HCT116 (cell line): ENCODE results near the gene NFIL3. TPM values are rescaled to one million over a fixed set of nuclear protein-coding genes. Genes with fewer than 3 reads are reported as not detected.
A peak's percentile ranks its signal among the peaks of the same experiment; 100 is the strongest.

Experiments used
- ATAC-seq: fragments of 200-7000 bp; cut with Tn5 transposase; 2 replicates; pipeline ENCODE4 v1.9.1; 2020; ENCODE audit warnings: mild to moderate bottlenecking, moderate library complexity
- BruUV-seq: library from RNA; stranded (reverse); fragments of 400-500 nt; replicated peaks from 2 replicates; lab custom pipeline; 2021; lab: Mats Ljungman, UMichigan
- CTCF ChIA-PET: fragments of 300-600 bp; sonication (Branson Sonifier 250); formaldehyde crosslinking; loops from one replicate; lab custom pipeline; 2021; ENCODE audit warnings: antibody characterized with exemption; lab: Charles Lee
- POLR2A ChIA-PET: fragments of 300-600, 350-600 bp; sonication (Branson Sonifier 250); formaldehyde crosslinking; loops from one replicate; lab custom pipeline; 2021; ENCODE audit warnings: antibody characterized with exemption; lab: Charles Lee
- RAD21 ChIA-PET, 2 experiments: fragments of 300-600 bp; sonication (Branson Sonifier 250); formaldehyde crosslinking; loops; one replicate each; lab custom pipeline; 2023; ENCODE audit warnings: low total read pairs in 2 of 2; ENCODE audit not compliant: uncharacterized antibody in 2 of 2, unreplicated experiment in 2 of 2, low non-redundant PET in 1 of 2; lab: Charles Lee
- DNase-seq: peaks from one replicate; pipeline ENCODE4 v3.0.0-alpha.2; 2010; ENCODE audit warnings: low read depth, low spot score
- H2AFZ ChIP-seq: fragments of 200-600 bp; shearing (Covaris generic), sonication (generic); 2 replicates; pipeline ENCODE4 v1.6.1; 2017; ENCODE audit warnings: low read depth, mixed run types, mixed read lengths, antibody characterized with exemption, low read length; ENCODE audit not compliant: poor library complexity, severe bottlenecking
- H3K27ac ChIP-seq: 2 replicates; pipeline ENCODE4 v1.5.1; 2012; ENCODE audit warnings: low read depth, low read length
- H3K27me3 ChIP-seq: fragments of 200-600 bp; sonication (generic); 2 replicates; pipeline ENCODE4 v1.6.1; 2016; ENCODE audit warnings: mixed run types, low read length, mixed read lengths; ENCODE audit not compliant: insufficient read depth
- H3K36me3 ChIP-seq, 2 experiments: fragments of 200-500 bp in 1 of 2; fragments of 200-600 bp in 1 of 2; sonication (Bioruptor generic) in 1 of 2; sonication (generic) in 1 of 2; 2 replicates each; pipeline versions ENCODE4 v1.5.1 to v1.6.1; 2014 to 2016; ENCODE audit warnings: low read length in 2 of 2, inconsistent platforms in 1 of 2, mixed read lengths in 1 of 2, mixed run types in 1 of 2; ENCODE audit not compliant: insufficient read depth in 2 of 2, control insufficient read depth in 1 of 2
- H3K4me1 ChIP-seq, 2 experiments: fragments of 200-600 bp in 1 of 2; sonication (generic) in 1 of 2; 2 replicates each; pipeline versions ENCODE4 v1.5.1 to v1.6.1; 2012 to 2017; ENCODE audit warnings: low read length in 2 of 2, inconsistent platforms in 1 of 2, mild to moderate bottlenecking in 1 of 2, mixed read lengths in 1 of 2, mixed run types in 1 of 2, moderate library complexity in 1 of 2; ENCODE audit not compliant: insufficient read depth in 2 of 2, control insufficient read depth in 1 of 2
- H3K4me2 ChIP-seq: fragments of 200-600 bp; sonication (generic); 2 replicates; pipeline ENCODE4 v1.6.1; 2017; ENCODE audit warnings: mixed run types, low read length, mixed read lengths
- H3K4me3 ChIP-seq, 2 experiments: fragments of 200-600 bp in 1 of 2; sonication (generic) in 1 of 2; replicated peaks in 1 of 2; 2 replicates each; pipeline ENCODE4 v1.5.1; 2011 to 2016; ENCODE audit warnings: low read length in 2 of 2, control low read depth in 1 of 2, low read depth in 1 of 2, mild to moderate bottlenecking in 1 of 2, mixed read lengths in 1 of 2, mixed run types in 1 of 2
- H3K79me2 ChIP-seq: fragments of 200-600 bp; sonication (generic); 2 replicates; pipeline ENCODE4 v1.6.1; 2017; ENCODE audit warnings: mild to moderate bottlenecking, mixed run types, low read length, moderate library complexity, mixed read lengths; ENCODE audit not compliant: insufficient read depth
- H3K9ac ChIP-seq: fragments of 200-600 bp; sonication (generic); 2 replicates; pipeline ENCODE4 v1.6.1; 2016; ENCODE audit warnings: low read length, mixed read lengths
- H3K9me2 ChIP-seq: fragments of 200-600 bp; sonication (generic), shearing (Covaris generic); 2 replicates; pipeline ENCODE4 v1.6.1; 2017; ENCODE audit warnings: mixed run types, mild to moderate bottlenecking, moderate library complexity; ENCODE audit not compliant: insufficient read depth
- H3K9me3 ChIP-seq, 2 experiments: fragments of 200-500 bp in 1 of 2; fragments of 200-600 bp in 1 of 2; sonication (Bioruptor generic) in 1 of 2; sonication (generic) in 1 of 2; 2 replicates each; pipeline ENCODE4 v1.6.1; 2014 to 2017; ENCODE audit warnings: low read length in 2 of 2, mixed read lengths in 2 of 2, inconsistent platforms in 1 of 2, low read depth in 1 of 2, mild to moderate bottlenecking in 1 of 2, mixed run types in 1 of 2, moderate library complexity in 1 of 2; ENCODE audit not compliant: control insufficient read depth in 1 of 2, insufficient read depth in 1 of 2
- H4K20me1 ChIP-seq: fragments of 200-600 bp; sonication (generic), shearing (Covaris generic); 2 replicates; pipeline ENCODE4 v1.6.1; 2017; ENCODE audit warnings: mixed run types, mild to moderate bottlenecking, moderate library complexity; ENCODE audit not compliant: insufficient read depth
- CBX3 ChIP-seq: IDR thresholded peaks from 2 replicates; pipeline ENCODE4 v1.6.1; 2012; ENCODE audit warnings: low read depth
- CTCF ChIP-seq, 3 experiments: fragments of 200-600 bp in 1 of 3; sonication (generic) in 1 of 3; IDR thresholded peaks in 2 of 3; conservative IDR thresholded peaks in 1 of 3; 2 replicates each; pipeline ENCODE4 v1.5.1; 2012 to 2017; ENCODE audit warnings: low read depth in 2 of 3, low read length in 2 of 3, antibody characterized with exemption in 1 of 3, borderline replicate concordance in 1 of 3, control low read depth in 1 of 3, mild to moderate bottlenecking in 1 of 3, mixed read lengths in 1 of 3, mixed run types in 1 of 3, moderate library complexity in 1 of 3; ENCODE audit not compliant: insufficient read depth in 1 of 3
- ELF1 ChIP-seq: IDR thresholded peaks from 2 replicates; pipeline ENCODE4 v1.6.1; 2012; ENCODE audit warnings: low read depth, borderline replicate concordance
- EZH2 ChIP-seq: fragments of 200-600 bp; sonication (generic); IDR thresholded peaks from 2 replicates; pipeline ENCODE4 v1.6.1; 2017; ENCODE audit warnings: antibody characterized with exemption, mixed run types
- EZH2phosphoT487 ChIP-seq: fragments of 200-600 bp; IDR thresholded peaks from 2 replicates; pipeline ENCODE4 v1.6.1; 2018; ENCODE audit warnings: antibody characterized with exemption, borderline replicate concordance
- JUND ChIP-seq: IDR thresholded peaks from 2 replicates; pipeline ENCODE4 v1.6.1; 2012
- MAX ChIP-seq: IDR thresholded peaks from 2 replicates; pipeline ENCODE4 v1.6.1; 2012
- POLR2A ChIP-seq: IDR thresholded peaks from 2 replicates; pipeline ENCODE4 v1.7.0; 2011; ENCODE audit warnings: borderline replicate concordance; ENCODE audit not compliant: insufficient read depth, insufficient read length; ENCODE audit errors: extremely low read depth
- POLR2AphosphoS5 ChIP-seq: IDR thresholded peaks from 2 replicates; pipeline ENCODE4 v1.6.1; 2011; ENCODE audit warnings: mild to moderate bottlenecking, low read depth, low read length, moderate library complexity
- REST ChIP-seq: IDR thresholded peaks from 2 replicates; pipeline ENCODE4 v1.6.1; 2012; ENCODE audit warnings: low read depth
- SIN3A ChIP-seq: IDR thresholded peaks from 2 replicates; pipeline ENCODE4 v1.6.1; 2012; ENCODE audit warnings: low read depth
- SRF ChIP-seq: IDR thresholded peaks from 2 replicates; pipeline ENCODE4 v1.6.1; 2012; ENCODE audit warnings: low read depth
- TCF7L2 ChIP-seq: IDR thresholded peaks from 2 replicates; pipeline ENCODE4 v1.7.0; 2011; ENCODE audit warnings: borderline replicate concordance, inconsistent platforms; ENCODE audit not compliant: insufficient read depth, insufficient read length; ENCODE audit errors: extremely low read depth
- intact Hi-C: fragments of 100-400 bp; cut with micrococcal nuclease; formaldehyde crosslinking; loops from 2 replicates; pipeline ENCODE4 v1.10.0; 2022
- total RNA-seq: library from RNA; stranded (reverse); gene quantifications from one replicate; pipeline ENCODE4 v1.2.1, GENCODE V29; 2021; ENCODE audit not compliant: unreplicated experiment

Gene NFIL3
- total RNA-seq, 1 experiment from 2014 or later, result 38.0 TPM

DNA sequence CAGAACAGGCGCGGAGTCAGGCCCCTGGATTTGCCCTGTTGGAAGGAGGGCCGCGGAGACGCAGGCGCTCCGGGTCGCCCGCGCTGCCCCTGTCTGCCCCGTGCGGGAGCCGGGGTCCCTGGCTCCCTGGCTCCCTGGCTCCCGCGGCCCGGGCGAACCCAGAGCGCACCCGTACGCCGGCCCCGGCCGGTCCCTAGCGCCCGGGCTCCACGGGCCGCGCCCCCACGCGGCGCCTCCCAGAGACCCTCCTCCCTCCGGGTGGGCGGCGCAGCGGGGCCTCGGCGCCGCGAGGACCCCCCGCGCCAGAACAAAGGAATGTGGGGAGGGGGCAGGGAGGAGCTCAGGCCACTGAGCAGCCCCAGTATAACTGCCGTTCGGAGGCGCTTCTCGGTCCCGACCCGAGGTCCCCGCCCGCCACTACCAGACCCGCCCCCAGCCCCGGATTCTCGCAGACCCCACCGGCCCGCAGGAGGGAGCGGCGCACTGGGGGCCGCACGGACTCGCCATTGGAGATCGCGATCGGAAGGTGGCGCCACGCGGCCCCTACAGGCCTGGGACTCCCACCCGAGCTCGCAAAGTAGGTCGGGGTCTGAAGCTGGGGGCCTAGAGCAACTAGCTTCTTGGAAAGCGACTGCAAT lies 2.4 kb downstream of the NFIL3 start:
- CTCF ChIA-PET, result interaction anchor here (1.0 kb wide), 1 partner anchor 506 kb away, joined by 3 read pairs; no protein-coding TSS in a partner anchor
- peak overlapping the region; percentile 7; the same call in 1 of the 2 replicates for H3K27ac ChIP-seq

More for the DNA sequence above, 2.4 kb downstream of the NFIL3 start:
- no peak for DNase-seq
- Histone ChIP-seq H2AFZ (no peak overlapping the region), H3K9me2 (no peaks in the 10 kb centered on the region), H3K79me2 (peaks cover 69% of the 10 kb centered on the region), H3K4me2 (peak overlapping the region; percentile 88), H4K20me1 (peaks cover 9% of the 10 kb centered on the region; the same call in 1 of the 2 replicates), H3K4me3 (no peak overlapping the region), H3K9ac (no peak overlapping the region), H3K27me3 (no peaks in the 10 kb centered on the region), H3K36me3 (no peaks in the 10 kb centered on the region), H3K9me3 (no peaks in the 10 kb centered on the region), H3K4me1 (peaks cover 41 to 67% of the 10 kb centered on the region in 2 experiments)
- ChIA-PET POLR2A (no interaction called here), RAD21 (interaction anchor here in 1 of 2 experiments (0.6 kb wide), 1 partner anchor 60 kb away, joined by 3 read pairs; no protein-coding TSS in a partner anchor)
- intact Hi-C loops, result no loop called here
- no peak for TF ChIP-seq TCF7L2
- TF ChIP-seq SRF, result no peak
- no peak for TF ChIP-seq REST
- TF ChIP-seq ELF1, result no peak
- TF ChIP-seq CBX3, result no peak
- TF ChIP-seq POLR2AphosphoS5, result no peak; the same call in 1 of the 2 replicates
- no peak for TF ChIP-seq CTCF (IDR thresholded peaks at IDR 0.05 in 2 of 3, conservative IDR thresholded peaks at IDR 0.05 in 1 of 3; ENCODE audit: borderline replicate concordance in 1 of 3, insufficient read depth in 1 of 3, low read depth in 2 of 3, low read length in 2 of 3)
- no peak for TF ChIP-seq EZH2phosphoT487
- no peak for TF ChIP-seq MAX
- no peak for TF ChIP-seq JUND
- TF ChIP-seq EZH2, result no peak
- TF ChIP-seq SIN3A, result no peak
- TF ChIP-seq POLR2A, result no peak
- no peak for ATAC-seq
- no TSS peak for BruUV-seq
